Tongue (tissue), 2 donors: Measurements from ENCODE around the gene ENAH. TPM values are rescaled to one million over a fixed set of nuclear protein-coding genes. Genes with fewer than 3 reads are reported as not detected.
"Not testable (repeated sequence)": the region's sequence is repeated elsewhere in the genome, so short reads cannot be mapped to it uniquely, and the experiment has no call there.

Experiments
- DNase-seq: peaks from one replicate; pipeline ENCODE4 v3.0.0-alpha.2; 2015
- total RNA-seq: library from RNA; depleted of rRNA; stranded (reverse); fragments of >200 nt; gene quantifications from one replicate; pipeline ENCODE4 v1.2.3, GENCODE V29; 2014

Gene ENAH
- total RNA-seq, 1 donor from 2014 or later = 107 TPM

DNA sequence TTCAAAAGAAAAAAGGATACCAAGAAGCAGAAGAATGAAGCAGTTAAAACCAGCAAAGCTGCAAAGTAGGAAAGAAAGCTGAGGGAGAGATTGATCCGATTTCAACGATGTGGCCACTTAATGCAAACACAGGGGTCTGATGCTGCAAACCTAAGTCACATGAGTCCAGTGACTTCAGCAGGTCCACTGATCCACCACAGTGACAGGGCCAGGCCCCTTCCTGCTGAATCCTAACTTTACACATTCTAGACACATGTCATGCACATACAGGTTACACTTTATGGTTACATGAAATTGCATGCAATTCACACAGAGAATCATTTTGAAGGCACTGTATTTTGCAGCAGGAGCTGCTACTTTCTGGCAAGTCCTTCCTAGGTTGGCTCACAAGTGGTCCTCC, 166.1 kb downstream of the ENAH start:
- DNase-seq = no peak

DNA sequence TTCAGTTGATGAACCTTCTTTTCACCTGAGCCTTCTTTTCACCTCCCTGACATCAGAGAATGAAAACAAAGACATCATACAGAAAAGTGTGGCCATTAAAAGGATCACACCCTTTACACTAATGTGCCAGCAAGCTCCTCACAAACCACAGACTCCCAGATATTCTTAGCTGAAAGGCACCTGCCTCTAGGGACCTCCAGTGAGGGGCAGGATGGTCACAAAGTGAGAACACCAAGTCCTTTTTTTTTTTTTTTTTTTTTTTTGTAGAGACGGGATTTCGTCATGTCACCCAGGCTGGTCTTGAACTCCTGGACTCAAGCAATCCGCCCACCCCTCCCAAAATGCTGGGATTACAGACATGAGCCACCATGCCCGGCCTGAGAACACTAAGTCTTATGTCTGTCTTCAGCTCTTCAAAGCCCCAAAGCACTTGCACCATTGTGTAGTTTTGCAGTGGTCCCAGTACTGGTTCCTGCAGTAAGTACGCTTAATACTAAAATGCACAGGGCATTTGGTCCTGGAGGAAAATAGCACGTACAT, 166.9 kb downstream of the ENAH start:
- no peak for DNase-seq

DNA sequence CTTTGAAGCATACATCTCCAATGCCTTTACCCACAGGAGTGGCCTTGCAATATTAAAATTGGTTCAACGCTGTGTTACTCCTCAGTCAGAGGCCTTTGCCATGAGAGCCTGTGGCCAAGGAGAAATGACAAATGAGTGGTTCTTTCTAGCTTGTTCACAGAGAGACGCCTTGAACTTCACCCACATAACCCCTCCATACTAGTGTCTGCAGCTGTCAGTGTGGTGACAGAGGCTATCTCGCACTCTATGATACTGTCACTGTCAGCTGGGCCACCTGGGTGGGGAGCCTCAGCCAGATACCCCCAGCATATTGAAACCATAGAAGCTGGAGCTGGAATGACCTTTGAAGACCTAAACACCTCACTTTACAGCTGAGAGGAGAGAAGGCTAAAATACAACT, 167.7 kb downstream of the ENAH start:
- peak; percentile 55 for DNase-seq

DNA sequence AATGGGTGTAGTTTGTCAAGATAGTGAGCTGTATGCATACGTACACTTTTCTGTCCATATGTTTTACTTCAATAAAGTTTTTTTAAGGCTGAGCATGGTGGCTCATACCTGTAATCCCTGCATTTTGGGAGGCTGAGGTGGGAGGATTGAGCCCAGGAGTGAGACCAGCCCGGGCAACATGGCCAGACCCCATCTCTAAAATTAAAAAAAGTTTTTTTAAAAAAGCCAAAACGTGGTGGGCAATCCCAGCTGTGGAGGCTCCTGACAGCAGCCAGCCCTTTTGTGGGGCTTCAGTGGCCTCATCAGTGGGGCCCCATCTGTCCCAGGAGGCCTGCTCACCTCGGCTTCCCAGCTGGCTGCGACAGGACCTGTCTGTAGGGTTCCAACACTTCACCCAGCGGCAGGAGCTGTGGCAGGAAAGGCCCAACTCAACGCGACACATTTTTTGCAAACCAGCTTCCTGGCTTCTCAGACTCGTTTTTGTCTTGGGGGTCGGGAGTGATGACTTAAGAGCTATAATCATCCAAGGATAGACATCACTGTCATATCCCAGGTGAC, 168.2 kb downstream of the ENAH start:
- DNase-seq = no peak

DNA sequence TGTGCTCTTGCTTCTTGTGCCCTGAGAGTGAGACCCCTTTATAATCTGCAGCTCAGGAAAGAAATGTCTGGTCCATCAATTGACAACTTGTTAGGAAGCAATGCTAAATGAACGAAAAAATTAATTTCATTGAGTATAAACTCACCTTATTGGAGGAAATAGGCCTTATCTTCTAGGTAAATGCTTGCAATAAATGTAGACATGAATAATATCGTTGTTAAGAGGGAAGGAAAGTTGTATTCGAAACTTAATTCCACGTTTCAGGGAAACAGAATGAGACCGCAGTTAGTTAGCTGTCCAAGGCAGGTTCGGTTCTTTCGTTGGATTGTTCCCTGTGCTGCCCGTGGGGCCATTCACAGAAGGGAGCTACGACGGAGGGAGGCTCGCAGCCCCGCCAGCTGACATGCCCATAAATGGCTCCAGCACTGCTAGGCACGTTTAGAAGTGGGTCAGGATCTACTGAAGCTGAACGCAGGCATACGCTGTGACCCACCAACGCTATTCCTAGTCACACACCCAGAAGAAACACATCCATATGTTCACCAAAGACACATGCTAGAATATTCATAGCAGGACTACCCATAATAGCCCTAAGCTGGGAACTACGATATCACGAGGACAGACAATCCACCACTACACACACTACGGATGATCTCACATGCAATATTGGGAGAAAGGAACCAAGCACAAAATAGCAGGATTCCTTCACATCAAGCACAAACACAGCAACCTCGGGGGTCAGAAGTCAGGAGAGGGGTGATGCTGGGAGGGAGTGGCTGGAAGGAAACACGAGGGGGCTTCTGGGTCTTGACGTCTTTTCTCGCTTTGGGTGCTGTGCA, 168.9 kb downstream of the ENAH start:
- DNase-seq = peak; percentile 41

DNA sequence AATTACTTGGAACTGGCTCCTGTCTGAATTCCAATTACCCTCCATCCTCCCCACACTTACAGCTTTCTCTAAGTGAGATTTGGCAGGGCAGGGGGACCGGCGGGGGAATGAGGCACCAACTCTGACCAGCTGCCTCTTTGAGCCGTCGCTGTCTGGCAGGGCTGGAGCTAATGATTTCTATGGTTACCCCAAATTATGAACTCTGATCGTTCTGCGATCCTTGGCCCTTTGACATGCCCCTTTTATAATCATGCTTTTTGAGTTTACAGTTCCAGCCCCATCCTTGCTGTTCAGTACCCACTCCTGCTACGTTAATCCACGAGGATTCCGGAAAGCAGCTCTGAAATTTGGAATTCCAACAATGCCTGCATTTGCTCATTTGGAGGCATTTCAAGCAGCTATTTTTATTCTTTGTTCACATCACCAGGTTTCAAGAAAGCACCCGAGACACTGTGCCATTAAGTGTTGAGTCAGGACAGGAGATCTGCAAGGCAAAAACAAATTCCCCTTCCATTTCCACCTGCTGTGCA, 170.4 kb downstream of the ENAH start:
- peak; percentile 42 for DNase-seq

DNA sequence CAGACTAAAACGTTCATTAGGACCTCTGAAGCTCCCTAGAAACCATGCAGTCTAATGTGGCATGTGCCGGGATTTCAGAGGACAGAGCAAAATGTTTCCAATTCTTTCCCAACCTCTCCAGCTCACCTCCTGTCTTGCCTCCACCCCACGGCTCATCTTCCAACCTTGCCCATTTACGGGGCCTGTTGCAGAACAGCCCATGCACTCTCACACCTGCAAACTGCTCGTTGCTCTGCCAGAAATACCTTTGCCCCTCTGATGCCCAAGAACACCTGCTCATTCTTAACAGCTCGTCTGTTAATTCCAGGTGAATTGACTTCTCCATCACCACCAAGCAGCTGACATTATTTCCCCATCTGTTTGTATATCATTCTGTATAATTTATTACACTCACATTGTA, 171.2 kb downstream of the ENAH start:
- no peak for DNase-seq

DNA sequence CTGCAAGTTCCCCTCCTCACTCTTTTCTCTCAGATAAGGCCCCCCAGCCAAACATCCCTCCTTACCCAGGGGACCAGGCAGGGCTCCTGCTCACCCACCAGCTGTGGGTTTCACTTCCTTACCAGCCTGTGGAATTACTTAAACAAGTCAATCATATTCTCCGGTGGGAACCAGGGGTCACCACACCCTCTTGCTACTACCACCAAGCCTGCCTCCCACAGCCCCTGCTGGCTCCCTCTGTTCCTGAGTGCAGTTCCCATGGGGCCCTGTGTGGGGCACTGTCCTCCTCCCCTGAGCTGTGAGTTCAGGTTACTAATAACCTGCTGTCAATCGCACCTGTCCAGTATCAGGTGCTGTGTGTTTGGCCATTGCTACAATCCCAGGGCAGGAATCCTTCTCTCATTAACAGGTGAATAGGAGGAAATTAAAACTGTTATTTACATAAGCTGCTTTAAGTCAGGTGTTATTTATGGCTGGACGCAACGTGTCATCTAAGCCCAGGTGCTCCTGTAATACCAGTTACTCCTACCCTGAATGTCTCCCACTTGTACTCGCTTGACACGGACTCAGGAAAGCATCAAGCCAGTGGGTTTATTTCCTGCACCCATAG, 172.0 kb downstream of the ENAH start:
- DNase-seq = peak; percentile 34

DNA sequence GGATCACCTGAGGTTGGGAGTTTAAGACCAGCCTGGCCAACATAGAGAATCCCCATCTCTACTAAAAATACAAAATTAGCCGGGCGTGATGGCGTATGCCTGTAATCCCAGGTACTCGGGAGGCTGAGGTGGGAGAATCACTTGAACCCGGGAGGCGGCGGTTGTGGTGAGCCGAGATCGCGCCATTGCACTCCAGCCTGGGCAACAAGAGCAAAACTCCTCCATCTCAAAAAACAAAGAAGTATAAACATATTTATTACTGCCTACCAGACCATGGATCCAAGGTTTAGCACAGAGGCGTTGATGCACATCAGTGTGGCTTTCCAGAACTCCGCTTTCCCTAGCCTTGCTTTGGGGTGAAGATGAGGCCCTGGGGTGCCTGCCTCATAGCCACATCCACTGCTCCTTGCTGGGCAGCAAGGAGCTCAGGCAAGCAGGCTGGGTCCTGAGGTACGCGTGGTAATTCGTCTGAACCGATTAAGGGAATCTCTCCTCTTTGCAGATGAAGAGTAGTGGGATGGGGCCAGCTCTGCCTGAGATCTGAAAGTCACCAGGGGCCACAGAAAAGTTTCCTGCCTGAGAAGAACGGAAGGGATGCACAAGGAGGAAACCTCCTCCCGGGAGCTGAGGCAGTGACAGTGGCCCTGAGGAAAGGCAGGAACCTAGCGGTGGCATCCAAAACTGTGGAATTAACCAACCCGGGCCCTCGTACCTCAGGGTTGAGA, 172.8 kb downstream of the ENAH start:
- no peak for DNase-seq

DNA sequence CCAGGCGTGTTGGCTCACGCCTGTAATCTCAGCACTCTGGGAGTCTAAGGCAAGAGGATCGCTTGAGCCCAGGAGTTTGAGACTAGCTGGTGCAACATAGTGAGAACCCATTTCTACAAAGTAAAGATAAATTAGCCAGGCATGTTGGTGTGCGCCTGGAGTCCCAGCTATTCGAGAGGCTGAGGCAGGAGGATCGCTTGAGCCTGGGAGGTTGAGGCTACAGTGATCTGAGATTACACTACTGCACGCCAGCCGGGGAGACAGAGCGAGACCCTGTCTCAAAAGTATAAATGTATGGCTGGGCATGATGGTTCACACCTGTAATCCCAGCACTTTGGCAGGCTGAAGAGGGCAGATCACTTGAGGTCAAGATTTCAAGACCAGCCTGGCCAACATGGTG, 173.6 kb downstream of the ENAH start:
- DNase-seq = no peak

DNA sequence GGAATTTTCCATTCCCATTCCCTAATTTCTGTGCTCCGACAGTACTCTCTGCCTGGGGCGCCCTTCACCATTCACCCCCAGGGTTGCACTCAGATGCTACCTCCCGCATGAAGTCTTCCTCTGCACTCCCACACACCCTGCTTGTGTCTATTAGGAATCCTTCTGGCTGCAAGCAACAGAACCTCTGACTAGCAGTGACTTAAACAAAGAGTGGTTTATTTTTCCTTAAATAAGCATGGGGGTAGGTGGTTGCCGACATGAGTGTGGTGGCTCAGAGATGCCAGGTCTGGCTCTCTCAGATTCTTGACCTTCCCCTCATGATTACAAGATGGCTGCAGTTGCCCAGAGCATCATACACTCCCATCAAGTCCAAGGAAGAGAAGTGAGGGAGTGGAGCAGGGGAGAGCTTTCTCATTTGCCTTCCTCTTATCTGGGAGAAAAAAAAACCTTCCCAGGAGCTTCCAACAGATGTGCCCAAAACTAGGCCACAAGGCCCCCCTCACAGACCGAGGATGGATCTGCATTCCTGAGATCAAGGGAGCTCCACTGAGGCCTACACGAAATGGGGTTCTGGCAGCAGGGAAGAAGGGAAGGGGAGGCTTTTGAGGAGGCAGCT, 175.5 kb downstream of the ENAH start:
- DNase-seq = no peak

DNA sequence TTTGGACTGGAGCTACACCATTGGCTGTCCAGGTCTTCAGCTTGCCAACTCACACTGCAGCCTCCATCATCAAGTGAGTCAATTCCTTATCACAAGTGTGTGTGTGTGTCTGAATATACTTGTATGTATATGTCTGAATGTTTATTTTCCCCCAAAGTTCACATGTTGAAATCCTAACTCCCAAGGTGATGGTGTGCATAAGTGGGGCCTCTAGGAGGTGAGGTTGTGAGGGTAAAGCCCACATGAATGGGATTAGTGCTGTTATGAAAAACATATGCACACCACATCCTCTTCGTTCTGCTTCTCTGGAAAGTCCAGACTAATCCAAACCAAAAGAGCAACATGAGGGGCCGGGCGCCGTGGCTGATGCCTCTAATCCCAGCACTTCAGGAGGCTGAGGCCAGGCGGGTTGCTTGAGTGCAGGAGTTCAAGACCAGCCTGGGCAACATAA, 176.4 kb downstream of the ENAH start:
- DNase-seq = no peak

DNA sequence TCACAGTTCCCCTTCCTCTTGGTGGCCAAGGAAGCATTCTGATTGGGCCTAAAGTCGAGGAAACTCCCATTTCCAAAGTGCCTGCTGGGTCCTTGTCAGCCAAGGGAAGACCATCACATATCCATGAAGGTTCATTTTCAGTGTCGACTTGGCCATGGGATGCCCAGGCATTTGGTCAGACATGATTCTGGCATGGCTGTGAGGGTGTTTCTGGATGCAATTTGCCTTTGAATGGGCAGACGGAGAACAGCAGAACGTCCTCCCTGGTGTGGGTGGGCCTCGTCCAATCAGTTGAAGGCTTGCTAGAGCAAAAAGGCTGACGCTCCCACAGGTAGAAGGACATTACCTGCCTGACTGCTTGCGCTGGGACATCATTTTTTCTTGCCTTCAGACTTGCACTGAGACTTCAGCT, 176.8 kb downstream of the ENAH start:
- no peak for DNase-seq

DNA sequence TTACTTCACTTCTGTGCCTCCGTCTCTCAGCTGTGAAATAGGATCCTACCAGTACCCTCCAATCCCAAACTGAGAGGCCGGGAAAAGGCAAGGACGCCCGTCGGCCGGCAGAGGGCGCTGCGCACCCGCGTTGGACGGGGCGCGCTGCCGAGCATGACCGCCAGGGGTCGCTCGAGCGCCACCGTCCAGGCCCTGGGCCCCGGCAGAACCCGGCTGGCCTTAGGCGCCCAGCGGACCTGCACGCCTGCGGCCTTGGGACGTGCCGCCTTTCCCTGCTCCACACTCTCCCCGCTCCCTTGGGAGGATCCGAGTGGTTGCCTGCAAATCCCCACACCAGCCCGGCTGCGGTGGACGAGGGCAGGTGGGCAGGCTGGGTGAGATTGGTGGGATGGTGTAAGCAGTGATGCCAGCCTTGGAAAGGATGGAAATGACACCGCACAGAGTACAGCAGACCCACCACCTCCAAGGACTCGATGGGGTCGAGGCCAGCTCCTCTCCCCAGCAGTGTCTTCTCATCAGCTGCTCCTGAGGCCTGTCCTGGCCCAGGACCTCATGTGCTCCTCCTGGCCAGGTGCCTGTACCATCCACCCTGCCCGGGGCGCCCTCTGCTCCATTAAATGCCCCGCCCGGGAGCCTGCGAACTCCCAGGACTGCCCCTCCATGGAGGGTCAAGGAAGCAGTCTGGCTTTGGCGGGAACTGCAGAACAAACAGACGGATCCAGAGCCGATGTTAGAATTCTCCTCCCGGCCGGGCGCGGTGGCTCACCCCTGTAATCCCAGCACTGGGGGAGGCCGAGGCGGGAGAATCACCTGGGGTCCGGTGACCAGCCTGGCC, 177.7 kb downstream of the ENAH start:
- DNase-seq = peak; percentile 83

DNA sequence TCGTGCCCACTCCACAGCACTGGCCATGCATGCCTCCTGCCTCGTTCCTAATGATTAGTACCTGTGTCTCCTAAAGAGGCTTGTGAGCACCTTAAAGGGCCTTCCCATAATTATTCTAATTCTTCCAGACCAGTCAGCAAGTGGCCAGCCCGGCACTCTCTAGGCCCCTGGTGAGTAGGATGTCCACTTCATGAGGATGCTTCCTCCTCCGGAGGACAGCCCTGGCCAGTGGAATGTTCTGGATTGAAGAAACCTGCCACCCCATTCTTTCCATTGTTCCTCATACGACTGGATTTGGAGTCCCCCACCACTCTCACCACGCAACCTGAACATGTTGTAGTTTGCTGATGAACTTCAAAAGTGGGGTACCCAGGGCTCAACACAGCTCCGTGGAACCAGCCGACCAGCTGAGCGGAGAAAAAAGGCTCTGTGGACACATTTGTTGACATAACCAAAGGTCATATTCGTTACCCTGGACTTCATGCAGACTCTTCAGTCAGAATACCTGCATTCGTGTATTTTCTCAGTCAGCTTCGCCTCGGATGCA, 178.4 kb downstream of the ENAH start:
- DNase-seq = no peak

DNA sequence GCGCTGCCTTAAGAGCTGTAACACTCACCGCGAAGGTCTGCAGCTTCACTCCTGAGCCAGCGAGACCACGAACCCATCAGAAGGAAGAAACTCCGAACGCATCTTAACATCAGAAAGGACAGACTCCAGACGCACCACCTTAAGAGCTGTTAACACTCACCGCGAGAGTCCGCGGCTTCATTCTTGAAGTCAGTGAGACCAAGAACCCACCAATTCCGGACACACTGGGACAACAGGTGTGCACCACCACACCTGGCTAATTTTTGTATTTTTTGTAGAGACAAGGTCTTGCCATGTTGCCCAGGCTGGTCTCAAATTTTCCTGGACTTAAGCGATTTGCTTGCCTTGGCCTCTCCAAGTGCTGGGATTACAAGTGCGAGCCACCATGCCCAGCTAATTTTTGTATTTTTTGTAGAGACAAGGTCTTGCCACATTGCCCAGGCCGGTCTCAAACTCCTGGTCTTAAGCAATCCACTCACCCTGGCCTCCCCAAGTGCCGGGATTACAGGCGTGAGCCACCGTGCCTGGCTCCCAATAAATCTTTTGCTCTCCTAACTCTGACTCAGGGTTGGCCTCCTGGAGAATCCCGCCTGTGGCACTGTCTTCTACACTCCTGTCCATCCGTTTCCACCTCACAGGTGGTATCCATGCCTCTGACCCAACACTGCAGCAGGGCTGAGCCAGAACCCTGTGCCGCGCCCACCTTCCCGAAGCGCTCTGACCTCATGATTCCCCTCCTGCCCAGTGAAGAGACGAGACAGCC, 179.1 kb downstream of the ENAH start:
- not testable (repeated sequence) for DNase-seq

DNA sequence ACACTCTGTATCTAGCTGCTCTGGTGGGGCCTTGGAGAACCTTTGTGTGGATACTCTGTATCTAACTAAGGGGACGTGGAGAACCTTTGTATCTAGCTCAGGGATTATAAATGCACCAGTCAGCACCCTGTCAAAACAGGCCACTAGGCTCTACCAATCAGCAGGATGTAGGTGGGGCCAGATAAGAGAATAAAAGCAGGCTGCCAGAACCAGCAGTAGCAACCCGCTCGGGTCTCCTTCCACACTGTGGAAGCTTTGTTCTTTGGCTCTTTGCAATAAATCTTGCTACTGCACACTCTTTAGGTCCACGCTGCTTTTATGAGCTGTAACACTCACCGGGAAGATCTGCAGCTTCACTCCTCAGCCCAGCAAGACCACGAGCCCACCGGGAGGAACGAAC, 179.7 kb downstream of the ENAH start:
- DNase-seq = not testable (repeated sequence)

DNA sequence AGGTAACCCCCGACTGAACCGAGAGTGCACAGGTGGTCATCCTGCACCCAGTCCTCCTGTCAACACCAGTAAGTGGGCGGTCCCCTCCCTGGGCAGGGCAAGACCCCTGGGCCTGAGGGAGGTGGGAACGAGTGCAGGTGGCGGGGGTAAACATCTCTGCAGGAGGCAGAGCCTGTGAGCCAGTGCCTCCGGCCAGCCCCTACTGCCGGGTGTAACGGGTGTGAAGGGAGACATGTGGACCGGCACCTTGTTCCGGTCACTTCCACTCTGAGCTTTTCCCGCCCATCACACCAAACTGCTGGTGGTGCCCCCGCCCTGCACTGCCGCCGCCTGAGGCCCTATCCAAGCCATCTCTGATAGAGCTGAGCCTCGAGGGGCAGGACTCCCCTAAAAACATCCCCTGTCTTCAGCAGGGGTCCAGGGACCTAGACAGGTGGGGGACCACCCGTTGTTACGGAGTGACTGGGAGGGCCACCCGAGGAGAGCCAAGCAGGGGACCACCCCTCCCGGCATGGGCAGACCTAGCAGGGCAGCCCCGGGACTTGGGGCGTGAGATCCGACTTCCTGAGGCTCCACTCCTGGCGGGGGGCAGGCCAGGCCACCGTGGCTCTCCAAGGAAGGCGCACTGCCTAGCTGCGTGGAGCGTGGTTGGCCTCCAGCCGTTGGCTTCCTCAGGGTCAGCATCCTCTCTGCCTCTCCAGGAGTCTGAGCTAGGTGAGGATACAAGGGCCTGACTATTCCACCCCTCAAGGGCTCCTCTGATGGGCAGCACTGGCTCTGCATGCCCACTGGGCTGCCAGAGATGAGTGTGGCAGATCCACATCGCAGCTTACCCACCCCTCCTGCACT, 181.2 kb downstream of the ENAH start:
- no peak for DNase-seq

DNA sequence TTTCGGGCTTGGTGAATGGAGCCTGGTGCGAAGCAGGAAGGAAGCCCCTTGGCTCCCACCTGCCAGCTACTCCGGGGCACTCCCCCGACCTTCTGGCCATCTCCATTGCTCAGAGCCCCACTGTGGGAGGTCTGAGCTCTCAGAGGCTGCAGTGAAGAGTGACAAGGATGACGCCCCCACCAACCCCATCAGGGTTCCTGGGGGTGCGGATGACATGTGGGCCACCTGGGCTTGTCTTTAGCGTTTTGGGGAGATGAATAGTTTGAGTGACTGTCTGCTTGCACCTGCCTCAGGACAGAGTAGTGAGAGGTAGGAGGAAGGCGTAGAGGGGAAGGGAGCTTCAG, 181.8 kb downstream of the ENAH start:
- DNase-seq = no peak
